Activated T-cell treated with anti-CD3 and anti-CD28 coated beads for 24 hours (primary cell): ENCODE measurements around the gene COL27A1.

Experiments used
- DNase-seq: peaks from one replicate; pipeline ENCODE4 v3.0.0-alpha.2; 2020; ENCODE audit warnings: low read depth

Gene COL27A1

DNA sequence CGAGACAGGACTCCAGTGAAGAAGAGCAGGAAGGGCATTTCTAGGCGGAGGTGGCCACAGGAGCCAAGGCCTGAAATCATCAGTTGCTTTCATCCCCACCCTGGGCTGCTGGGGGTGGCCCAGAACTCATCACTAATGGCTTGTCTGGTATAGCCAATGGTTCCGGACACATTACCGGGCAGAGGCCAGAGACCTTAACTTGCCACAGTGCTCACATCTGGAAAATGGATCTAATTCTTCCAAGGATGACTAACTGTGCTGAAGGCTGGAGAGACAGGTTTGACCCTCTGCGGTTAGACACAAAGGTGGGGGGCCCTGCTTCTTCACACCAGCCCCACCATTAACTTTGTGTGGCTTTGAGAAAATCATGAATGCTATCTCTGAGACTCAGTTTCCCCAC, 6.2 kb upstream of the COL27A1 start:
- no peak for DNase-seq

DNA sequence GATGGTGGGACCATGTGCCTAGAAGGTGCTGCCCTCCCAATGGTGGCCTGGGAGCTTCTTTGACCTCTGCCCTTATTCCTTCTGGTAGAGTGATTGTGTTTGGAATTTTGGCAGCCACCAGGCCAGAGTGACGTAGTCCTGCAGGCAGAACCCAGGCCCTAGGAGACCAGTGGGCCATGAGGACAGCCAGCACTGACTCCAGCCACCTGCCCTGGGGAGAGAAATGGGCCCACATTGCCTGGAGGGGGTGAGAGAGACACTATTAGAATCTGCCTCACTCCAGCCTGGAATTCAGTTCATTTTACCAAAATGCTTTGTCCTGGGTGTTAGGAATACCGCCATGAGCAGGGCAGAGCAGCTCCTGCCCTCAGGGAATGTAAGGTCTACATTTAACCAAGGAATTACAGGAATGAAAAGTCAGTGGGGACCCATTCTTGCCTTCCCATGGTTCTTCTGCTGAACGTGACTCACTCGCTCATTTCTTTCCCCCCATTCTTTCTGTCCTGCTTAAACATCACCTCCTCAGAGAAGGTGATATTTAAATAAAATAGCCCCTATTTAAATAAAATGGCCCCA, 5.5 kb upstream of the COL27A1 start:
- no peak for DNase-seq

DNA sequence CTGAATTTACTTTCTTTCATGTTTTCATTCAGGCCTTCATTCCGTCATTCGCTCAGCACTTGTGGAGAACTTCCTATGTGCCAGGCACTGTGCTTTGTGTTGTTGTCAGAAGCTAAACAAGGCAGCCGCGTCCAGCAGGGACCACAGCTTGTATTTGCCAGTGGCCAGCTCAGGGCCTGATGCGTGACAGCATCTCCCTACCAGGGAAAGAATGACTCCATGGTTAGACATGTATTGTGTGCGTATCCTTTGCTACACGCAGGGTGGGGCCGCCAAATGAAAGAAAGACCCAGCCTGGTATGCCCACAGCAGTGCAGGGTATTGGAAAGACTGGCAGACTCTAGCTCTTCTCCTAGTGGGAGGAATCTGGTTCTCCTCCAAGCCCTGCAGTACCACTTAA, 4.7 kb upstream of the COL27A1 start:
- no peak for DNase-seq

DNA sequence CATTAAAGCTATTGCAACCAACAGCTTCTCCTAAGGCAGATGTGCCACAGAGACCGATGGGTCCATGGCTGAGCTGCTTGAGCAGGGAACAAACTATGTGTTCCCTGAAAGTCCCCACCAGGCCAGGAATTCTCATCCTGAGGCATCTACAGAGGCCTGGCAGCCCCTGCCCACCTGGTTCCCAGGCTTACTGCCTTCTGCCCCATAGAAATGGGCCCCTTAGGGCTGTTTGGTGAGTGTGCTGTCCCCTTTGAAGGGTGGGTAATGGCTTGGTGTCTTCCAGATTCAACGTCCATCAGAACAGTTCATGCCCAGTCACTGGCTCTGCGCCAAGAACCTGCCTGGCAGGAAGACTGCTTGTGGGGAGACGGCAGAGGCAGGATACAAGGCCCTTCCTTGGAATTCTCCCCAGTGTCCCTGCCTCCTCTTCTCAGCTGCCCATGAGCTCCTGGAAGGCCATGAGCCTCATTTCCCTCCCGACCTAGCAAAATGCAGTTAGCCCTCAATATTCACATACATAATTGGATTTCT, 3.8 kb upstream of the COL27A1 start:
- no peak for DNase-seq

DNA sequence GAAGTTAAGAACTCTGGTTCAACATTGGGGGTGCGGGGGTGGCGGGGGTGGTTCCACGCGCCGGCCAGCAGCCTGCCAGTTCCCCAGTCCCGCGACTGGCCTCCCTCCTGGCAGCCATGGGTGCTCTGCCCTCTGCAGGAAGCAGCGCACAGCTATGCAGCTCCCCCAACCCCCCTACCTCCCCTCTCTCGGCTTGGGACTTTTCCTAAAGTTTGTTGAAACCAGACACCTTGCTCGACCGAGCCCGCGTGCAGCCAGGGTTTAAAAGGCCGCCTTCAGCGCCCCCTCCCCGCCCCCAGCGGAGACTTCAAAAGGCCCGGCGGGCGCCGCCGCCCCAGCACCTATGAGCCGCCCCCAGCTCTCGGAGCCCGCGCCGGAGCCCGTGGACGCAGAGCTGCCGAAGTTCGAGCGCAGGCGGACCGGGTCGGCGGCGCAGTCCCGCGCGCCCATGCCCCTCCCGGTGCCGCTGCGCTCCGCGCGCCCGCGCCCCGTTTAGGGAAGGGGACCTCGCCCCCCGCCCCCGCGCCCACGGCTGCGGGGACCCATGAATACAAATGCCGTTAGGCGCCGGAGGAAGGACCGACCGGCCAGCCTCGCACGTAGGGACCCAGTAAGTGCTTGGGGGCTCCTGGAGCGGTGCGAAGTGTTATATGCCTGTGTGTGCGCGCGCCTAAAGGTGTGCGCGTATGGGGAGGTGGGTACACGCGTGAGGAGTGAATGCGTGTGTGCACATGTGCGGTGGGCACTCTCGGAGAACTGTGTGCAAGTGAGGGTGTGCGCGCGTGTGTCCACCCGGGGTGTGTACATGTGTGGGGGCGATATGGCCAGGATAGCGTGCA, 1.4 kb upstream of the COL27A1 start:
- no peak for DNase-seq

DNA sequence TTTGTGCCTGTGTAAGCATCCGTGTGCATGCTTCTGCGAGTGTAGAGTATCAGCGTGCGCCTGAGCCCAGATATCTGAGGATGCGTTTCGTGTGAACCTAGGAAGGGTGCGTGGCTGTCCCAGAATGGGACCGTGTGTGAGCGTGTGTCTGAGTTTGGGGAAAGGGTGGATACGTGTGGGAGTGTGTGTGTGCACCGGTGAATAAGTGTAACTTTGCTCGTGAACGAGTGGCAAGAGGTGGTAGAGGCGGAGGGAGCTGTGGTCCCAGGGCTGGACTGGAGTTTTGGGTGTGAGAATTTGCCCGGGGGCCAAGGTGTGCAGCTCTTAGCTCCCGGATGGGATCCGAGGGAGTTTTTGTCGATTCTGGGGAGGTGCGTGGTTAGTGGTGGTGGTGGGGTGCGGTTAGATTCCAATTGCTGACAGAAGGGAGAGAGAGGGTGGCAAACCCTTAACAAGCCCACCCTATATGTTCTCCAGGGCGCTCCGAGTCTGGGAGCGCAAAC, 686 bp upstream of the COL27A1 start:
- no peak for DNase-seq

DNA sequence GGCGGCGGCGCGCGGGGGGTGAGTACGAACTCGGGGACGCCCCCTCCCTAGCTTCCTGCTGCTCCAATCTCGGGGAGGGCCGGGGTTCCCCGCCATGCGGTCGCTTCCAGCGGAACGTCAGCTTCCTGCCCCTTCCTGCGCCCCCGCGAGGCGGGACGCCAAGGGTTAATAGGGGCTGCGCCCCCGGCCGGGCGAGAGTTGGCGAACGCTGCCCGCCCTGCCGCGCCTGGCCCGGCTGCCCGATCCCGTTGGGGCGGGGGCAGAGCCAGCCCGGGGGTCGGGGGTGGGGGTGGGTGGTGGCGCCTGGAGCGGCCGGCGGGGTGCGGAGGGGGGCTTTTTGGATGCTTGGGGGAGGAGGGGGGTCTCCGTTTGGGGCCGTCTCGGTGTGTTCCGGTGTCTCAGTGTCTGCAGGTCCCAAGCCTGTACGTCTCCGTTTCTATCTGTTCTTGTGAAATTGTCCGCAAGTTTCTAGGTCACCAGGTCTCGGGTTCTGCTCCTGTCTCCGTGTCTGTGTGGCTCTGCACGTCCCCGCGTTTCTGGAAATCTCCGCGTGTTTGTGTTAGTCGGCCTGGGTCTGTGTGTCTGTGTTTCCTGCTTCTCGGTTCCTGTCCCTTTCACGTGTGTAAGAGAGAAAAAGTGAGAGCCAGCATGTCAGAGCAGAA, 789 bp downstream of the COL27A1 start:
- DNase-seq: peak; percentile 5

DNA sequence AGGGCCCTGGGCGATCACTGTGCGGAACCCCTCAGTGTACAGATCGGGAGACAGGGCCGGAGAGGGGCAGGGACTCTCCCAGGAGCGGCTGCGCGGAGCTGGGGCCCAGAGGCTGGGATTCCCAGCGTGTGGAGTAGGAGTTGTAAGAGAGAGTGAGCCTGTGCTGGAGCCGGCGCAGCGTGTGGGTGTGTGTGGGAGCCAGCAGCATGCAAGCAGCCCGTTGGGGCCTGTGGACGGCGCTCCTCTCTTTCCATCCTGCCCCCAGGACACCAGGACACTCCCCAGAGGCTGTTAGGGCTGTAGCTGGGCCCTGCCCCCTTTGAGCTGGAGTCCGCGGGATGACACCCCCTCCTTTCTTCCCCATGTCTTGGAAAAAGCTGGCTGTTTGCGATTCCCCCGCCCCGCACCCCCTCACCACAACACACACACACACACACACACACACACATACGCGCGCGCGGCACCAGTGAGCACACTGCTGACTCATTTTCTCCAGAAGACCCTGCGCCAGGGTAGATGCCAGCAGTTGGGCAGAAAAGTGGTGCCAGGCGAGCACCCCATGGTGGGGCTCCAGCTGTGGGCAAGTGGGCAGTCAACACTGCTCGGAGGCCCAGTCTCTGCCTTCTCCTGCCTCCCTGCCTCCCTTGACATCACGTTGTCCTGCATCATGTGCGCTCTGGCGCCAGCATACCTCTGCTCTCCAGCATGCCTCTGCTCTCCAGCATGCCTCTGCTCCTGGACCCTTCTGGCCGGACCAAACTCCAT, 1.5 kb downstream of the COL27A1 start:
- no peak for DNase-seq

DNA sequence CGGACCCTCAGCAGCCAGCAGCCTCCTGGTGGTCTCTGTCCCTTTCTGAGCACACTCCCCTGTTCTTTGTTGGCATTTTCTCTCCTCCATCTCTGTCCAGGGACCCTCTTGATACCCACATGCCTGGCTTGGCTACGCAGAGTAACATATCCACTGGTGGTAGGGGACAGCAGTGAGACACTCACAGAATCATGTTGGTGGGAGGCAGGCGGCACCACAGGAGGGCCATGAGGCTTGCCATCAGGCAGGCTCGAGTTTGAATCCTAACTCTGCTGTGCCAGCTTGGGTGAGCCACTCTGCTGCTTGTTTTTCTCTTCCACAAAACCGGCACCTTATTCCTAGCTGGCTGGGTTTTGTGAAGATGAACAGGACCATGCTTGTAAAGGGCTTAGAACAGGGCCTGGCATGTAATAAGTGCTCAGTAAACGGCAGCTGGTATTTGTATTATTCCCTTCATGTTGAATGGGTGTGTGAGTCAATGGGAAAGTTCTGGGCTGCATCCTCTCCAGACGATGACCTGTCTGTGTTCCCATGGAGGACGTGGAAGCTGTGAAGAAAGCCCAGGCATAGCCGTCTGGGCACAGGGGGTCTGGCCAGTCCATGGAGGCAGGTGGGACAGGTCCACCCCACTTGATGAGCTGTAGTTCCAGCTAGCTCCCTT, 2.3 kb downstream of the COL27A1 start:
- no peak for DNase-seq

DNA sequence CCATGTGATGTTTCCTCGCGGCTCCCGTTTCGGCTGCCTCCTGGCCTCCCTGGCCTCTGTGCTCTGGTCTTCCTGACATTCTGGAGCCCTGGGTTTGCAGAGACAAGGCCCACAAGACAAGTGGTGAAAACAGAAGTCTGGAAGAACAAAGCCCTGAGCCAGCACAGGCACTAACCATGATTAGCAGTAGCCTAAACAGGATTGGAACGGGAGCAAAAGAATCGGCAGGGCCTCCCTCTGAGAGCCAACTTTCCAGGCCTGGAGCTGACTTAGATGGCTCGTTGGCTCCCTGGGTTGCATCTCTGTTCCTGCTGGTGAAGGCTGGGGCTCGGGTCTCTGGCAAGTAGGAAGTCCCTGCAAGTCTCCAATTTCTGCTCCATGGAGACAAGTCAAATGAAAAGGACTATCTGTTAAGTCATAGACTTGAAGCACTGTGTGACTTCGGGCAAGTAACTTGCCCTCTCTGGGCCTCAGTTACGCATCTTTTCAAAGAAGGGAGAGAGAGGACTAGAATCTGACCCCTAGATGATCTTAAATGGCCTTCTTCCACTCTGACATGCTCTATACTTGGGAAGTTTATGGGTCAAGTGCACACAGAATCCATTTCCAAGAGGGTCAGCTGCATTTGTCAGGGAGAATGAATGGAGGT, 3.3 kb downstream of the COL27A1 start:
- no peak for DNase-seq

DNA sequence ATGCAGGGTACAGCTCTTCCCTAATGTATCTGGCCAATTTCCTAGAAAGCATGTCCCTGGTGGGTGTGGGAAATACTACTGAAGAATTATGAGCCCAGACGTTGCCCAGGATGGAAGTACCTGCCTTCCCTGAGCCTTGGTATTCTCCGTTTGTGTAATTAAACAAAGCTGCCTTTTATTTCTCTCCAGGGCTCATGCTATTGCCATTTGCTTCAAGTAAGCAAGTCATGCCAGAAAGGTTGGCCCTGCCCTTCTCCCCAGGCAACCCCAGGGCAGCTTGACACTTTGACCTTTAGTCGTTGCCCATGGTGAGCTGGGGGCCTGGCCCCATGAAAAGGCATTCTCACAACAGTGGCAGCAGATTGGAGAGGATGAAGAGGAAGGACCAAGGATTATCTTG, 4.4 kb downstream of the COL27A1 start:
- DNase-seq: no peak

DNA sequence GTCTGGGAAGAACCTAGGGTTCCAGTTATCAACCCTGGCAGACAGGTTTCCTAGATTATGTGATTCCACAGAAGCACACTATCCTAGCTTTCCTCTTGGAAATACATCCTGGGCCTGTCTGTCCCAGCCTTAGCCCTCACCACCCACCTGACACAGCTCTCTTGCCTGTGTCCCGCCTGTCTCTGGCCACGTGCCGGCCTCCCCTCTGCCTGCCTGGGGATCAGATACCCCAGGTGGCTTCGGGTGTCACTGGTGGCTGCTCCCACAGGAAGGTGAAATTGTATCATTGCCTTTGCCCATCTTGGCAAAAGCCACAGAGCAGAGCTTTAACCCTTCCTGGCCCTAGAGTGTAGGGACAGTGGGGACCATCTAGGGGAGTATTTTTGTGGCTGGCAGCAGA, 6.2 kb downstream of the COL27A1 start:
- no peak for DNase-seq

DNA sequence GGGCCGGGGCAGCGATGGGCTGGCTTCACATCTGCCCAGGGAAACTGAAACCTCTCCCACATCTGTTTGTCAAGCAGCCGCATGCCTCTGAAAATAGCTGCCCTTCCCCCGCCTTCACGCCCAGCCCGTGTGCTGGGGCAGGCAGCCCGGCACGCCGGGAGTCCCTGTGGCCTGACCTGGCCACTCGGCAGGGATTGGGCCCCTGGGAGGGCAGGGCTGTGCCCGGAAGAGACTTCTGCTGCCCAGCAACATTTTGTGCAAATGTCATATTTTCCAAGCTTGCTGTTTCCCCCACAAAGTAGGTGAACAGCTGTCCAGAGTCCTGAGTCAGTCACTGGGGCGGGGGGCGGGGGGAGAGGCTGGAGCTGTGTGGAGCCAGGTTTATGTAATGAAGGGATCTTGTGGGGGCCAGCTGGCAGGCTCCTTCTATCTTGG, 8.2 kb downstream of the COL27A1 start:
- DNase-seq: no peak

DNA sequence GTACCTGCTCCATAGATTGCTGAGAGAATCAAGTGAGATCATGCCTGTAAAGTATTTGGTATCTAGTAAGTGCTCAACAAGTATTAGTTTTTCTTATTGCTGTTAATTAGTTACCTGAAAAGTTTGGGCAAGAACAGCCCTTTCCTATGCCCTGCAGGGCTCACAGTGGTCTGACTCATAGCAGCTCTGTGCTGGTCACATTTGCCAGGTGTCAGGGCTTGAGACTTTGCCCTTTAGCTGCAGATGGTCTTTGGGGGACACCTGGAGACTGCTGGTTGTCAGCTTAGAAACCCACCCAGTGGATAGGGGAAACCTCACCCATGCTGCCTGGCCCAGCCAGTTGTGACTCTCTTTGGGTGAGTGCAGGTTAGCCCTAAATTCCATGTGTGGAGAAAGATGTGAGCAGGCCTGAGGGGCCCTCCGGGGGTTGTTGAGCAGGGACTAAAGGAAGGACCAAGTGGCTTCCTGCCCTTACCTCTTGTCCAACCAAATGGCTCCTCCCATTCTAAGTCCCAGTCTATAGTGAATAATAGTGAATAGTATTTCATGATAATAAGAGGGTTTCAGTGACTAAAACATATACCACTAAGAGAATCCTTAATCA, 9.0 kb downstream of the COL27A1 start:
- no peak for DNase-seq

DNA sequence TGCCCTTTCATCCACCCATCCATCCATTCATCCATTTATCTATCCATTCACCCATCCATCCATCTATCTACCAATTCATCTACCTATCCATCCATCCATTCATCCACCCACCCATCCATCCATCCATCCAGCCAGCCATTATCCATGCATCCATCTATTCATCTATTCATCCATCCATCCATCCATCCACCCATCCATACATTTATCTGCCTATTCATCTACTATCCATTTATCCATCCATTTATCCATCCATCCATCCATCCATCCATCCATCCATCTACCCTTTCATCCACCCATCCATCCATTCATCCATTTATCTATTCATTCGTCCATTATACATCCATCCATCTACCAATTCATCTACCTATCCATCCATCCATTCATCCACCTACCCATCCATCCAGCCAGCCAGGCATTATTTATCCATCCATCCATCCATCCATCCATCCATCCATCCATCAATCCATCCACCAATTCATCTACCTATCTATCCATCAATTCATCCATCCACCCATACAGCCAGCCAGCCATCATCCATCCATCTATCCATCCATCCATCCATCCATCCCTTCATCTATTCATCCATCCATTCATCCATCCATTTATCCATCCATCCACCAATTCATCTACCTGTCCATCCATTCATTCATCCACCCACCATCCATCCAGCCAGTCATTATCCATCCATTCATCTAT, 10.2 kb downstream of the COL27A1 start:
- no peak for DNase-seq

DNA sequence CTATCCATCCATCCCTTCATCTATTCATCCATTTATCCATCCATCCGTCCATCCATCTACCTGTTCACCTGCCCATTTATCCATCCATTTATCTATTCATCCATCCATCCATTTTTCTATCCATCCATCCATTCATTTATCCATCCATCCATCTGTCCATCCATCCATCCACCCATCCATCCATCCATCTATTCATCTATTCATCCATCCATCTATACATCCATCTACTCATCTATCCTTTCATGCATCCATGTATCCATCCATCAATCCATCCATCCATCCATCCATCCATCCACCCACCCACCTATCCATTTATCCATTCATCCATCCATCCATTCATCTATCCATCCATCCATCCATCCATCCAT, 10.8 kb downstream of the COL27A1 start:
- DNase-seq: no peak

DNA sequence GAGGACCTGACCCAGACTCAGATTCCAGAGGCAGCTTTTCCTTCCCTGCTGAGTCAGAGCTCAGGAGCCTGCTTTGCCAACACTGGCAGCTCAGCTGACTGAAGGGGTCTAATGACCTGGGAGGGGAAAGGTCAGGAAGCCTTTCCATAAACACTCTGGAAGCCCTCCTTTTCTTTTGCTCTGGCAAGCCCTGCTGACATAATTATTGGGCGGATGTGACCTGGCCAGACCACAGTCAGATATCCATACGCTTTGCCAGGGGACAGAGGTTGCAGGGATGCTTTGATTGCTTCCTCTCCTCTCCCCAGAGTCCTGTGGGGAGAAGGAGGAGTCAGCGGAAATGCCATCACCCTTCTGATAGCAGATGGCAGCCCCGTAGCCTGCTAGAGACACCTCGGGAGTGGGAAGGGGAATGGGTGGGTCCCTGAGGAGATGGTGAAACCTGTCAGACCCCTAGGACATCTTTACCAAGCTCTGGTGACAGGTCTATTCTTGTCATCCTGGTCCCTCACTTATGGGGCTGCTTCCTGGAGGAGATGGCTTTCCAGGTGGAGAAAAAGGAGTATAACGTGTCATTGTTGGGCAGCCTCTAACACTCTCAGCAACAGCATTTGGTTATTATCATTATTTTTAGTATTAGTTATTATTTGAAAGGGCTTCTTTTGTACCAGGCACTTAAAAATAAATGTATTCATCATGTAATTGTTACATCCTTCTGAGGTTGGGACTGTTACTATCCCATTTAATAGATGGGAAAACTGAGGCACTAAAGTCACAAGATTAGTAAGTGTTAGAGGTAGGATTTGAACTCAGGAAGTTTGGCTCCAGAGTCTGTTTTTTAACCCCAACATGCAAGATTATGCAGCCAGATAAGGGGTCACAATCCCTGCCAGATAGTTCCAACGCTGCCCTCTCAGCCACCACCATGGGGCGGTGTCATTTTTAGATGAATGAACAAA, 11.6 kb downstream of the COL27A1 start:
- no peak for DNase-seq

DNA sequence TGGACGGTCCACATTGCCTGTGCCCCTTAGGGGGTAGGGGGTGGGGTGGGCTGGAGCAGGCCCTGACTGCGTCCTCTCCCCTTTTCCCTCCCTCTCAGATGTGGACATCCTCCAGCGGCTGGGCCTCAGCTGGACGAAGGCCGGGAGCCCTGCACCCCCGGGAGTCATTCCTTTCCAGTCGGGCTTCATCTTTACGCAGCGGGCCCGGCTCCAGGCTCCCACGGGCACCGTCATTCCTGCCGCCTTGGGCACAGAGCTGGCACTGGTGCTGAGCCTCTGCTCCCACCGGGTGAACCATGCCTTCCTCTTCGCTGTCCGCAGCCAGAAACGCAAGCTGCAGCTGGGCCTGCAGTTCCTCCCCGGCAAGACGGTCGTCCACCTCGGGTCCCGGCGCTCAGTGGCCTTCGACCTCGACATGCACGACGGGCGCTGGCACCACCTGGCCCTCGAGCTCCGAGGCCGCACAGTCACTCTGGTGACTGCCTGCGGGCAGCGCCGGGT, 12.3 kb downstream of the COL27A1 start:
- DNase-seq: no peak
